Measurements from ENCODE around the gene HINT1. TPM values are rescaled to one million over a fixed set of nuclear protein-coding genes. Genes with fewer than 3 reads are reported as not detected.

The HINT1 gene
- 416 to 523 TPM (median 477 TPM) in 5 replicates for total RNA-seq (2022; extraction: Qiagen RNA extraction)

GRCh38 chr5:131165119-131165727, at the start of gene HINT1:
HINT1 (minus strand) TSS chr5:131165256; CDS start chr5:131165205, 51 bp downstream.

GRCh38 chr5:131170540-131171275, 5.7 kb upstream of the HINT1 start, which contains the start of gene LYRM7:
LYRM7 (plus strand) TSS chr5:131170944; CDS start chr5:131171021, 77 bp downstream.

Other genes with a start within 250 kb of the HINT1 start
- 1.9 to 3.9 TPM (median 3.8 TPM) in 5 replicates for gene LYRM7, start 5.7 kb upstream of the HINT1 start, total RNA-seq (2022; extraction: Qiagen RNA extraction)
- gene CDC42SE2, start 98.8 kb upstream of the HINT1 start, total RNA-seq (2022; extraction: Qiagen RNA extraction), result 28.9 to 46.2 TPM (median 33.5 TPM) in 5 replicates

Data from A549 treated with Hydrocortisone at 1 μM for 4 hours (cell line).